Measurements from ENCODE around the gene KEAP1. TPM values are rescaled to one million over a fixed set of nuclear protein-coding genes. Genes with fewer than 3 reads are reported as not detected.

Gene KEAP1
- total RNA-seq, 4 donors from 2014 or later, result 95.4 to 99.9 (median 97.8) TPM

DNA sequence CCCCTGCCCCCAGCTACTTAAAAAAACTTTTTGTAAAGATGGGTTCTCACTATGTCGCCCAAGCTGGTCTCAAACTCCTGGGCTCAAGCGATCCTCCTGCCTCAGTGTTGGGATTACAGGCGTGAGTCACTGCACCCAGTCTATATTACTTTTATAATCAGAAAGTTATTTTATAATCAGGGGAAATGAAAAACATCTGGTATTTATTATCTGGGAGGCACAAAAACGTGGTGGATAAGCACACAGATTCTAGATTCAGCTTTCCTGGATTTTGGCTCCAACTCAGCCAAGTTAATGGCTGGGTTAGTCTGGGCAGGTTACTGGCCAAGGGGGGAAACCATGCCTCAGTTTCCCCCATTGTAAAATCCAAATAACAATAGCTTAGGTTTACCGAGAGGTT is 24.7 kb downstream of the KEAP1 start:
- no peak for TF ChIP-seq POLR2A (IDR thresholded peaks at IDR 0.05)
- TF ChIP-seq, protein P1, sequence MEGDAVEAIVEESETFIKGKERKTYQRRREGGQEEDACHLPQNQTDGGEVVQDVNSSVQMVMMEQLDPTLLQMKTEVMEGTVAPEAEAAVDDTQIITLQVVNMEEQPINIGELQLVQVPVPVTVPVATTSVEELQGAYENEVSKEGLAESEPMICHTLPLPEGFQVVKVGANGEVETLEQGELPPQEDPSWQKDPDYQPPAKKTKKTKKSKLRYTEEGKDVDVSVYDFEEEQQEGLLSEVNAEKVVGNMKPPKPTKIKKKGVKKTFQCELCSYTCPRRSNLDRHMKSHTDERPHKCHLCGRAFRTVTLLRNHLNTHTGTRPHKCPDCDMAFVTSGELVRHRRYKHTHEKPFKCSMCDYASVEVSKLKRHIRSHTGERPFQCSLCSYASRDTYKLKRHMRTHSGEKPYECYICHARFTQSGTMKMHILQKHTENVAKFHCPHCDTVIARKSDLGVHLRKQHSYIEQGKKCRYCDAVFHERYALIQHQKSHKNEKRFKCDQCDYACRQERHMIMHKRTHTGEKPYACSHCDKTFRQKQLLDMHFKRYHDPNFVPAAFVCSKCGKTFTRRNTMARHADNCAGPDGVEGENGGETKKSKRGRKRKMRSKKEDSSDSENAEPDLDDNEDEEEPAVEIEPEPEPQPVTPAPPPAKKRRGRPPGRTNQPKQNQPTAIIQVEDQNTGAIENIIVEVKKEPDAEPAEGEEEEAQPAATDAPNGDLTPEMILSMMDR (IDR thresholded peaks at IDR 0.05), result no peak
- Histone ChIP-seq H3K36me3 (no peaks in the 10 kb centered on the region), H3K27ac (no peak overlapping the region), H3K4me1 (peaks cover 0 to 9% of the 10 kb centered on the region in 2 donors), H3K27me3 (no peaks in the 10 kb centered on the region), H3K4me3 (replicated peaks in 1 of 3) (peak overlapping the region in 1 of 3 donors; percentile 28), H3K9me3 (no peaks in the 10 kb centered on the region)
- WGBS, 2 donors, result 36 to 37% methylated on average over 5 of the region's 5 CpGs
- intact Hi-C loops (cut with DNase I), result loop anchor here (10.0 kb wide), 1 partner anchor 74 kb away; the partner anchor contains the start of gene CDC37
- no peak for DNase-seq

DNA sequence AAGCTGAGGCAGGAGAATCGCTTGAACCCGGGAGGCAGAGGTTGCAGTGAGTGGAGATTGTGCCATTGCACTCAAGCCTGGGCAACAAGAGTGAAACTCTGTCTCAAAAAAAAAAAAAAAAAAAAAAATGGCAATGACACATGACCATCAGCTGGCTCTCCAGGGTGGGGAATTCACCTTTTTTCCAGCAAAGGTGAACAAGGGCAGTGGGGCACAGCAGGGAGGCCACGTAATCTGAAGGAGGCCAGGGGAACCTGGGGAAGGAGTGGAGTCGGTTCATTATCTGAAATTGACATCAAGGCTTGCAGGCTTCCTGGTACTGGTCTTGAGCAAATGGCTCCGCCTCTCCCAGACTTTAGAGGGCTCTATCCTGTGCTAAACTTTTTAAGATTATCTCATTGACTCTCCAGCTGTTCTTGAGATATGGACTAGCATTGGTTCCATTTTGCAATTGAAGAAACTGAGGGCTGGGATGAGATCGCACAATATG is 28.1 kb downstream of the KEAP1 start:
- Histone ChIP-seq H3K27me3 (no peaks in the 10 kb centered on the region), H3K4me3 (replicated peaks in 1 of 3) (no peak overlapping the region), H3K4me1 (peaks cover 0 to 9% of the 10 kb centered on the region in 2 donors), H3K27ac (no peak overlapping the region), H3K36me3 (no peaks in the 10 kb centered on the region), H3K9me3 (no peaks in the 10 kb centered on the region)
- TF ChIP-seq, protein P1 (IDR thresholded peaks at IDR 0.05), result no peak
- no peak for TF ChIP-seq POLR2A (IDR thresholded peaks at IDR 0.05)
- no peak for DNase-seq
- WGBS, 2 donors, result 55 to 68% methylated on average over 6 of the region's 6 CpGs
- intact Hi-C loops (cut with DNase I), result loop anchor here (10.0 kb wide), 1 partner anchor 70 kb away; the partner anchor contains the start of gene CDC37

DNA sequence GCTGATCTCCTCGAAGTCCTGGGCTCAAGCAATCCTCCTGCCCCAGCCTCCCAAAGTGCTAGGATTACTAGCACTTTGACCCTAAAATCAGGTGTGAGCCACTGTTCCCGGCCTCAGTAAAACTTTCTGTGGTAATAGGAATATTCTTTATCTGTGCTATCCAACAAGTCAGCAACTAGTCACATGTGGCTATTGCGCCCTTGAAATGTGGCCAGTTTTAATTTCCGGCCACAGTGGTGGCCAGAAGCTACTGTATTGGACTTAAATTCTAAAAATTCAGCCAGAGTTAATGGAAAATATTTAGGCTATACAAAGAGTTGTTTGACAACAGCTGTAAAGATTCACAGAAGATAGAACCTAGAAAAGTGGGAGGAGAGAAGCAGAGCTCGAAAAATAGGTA is 30.0 kb downstream of the KEAP1 start:
- Histone ChIP-seq H3K4me1 (no peaks in the 10 kb centered on the region), H3K9me3 (no peaks in the 10 kb centered on the region), H3K27ac (no peak overlapping the region), H3K4me3 (replicated peaks in 1 of 3) (no peak overlapping the region), H3K36me3 (no peaks in the 10 kb centered on the region), H3K27me3 (no peaks in the 10 kb centered on the region)
- 75 to 81% methylated on average over 5 of the region's 5 CpGs for WGBS, 2 donors
- no peak for DNase-seq
- TF ChIP-seq POLR2A (IDR thresholded peaks at IDR 0.05), result no peak
- TF ChIP-seq, protein P1 (IDR thresholded peaks at IDR 0.05), result no peak
- intact Hi-C loops (cut with DNase I), result loop anchor here (10.0 kb wide), 1 partner anchor 68 kb away; the partner anchor contains the start of gene CDC37

DNA sequence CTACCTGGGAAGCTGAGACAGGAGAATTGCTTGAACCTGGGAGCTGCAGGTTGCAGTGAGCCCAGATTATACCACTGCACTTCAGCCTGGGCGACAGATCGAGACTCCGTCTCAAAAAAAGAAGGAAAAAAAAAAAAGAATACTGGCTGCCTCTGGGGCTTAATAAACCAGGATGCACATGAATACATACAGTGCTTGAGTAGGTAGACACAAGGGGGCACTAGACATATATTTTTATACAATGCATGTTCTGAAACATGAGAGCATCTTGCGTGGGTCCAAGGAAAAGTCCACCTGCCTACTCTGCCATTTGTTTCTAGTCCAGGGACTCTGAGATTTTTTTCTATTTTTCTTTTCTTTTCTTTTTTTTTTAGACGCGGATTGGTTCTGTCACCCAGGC is 31.2 kb downstream of the KEAP1 start:
- Histone ChIP-seq H3K36me3 (peaks cover 4 to 5% of the 10 kb centered on the region in 2 donors), H3K4me3 (replicated peaks in 1 of 3) (no peak overlapping the region), H3K27ac (no peak overlapping the region), H3K27me3 (no peaks in the 10 kb centered on the region), H3K4me1 (no peaks in the 10 kb centered on the region), H3K9me3 (no peaks in the 10 kb centered on the region)
- intact Hi-C loops (cut with DNase I), result loop anchor here (10.0 kb wide), 1 partner anchor 67 kb away; the partner anchor contains the start of gene CDC37
- no peak for DNase-seq
- TF ChIP-seq, protein P1 (IDR thresholded peaks at IDR 0.05), result peak in 1 of 6 experiments; percentile 15
- TF ChIP-seq POLR2A (IDR thresholded peaks at IDR 0.05), result no peak
- WGBS, 2 donors, result 47 to 59% methylated on average over 6 of the region's 6 CpGs

DNA sequence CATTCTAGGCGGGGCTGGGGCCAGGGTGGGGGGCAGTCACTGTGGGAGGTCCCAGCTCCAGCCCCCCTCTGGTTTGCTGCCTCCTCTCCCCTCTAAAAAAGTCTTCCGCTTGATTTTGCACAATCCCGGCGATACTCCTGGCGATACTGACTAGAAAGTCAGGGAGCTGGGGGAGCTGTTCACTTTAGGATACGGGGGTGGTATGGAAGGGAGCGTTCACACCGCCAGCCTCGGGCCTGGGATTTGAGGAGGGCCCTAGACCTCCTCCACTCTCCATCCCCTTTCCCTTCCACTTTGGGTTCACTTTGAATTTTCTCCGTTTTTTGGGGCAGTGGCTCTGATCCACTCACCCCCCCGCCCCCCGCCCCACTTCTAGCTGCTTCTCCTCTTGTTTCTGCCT is 35.0 kb downstream of the KEAP1 start:
- H3K27me3 ChIP-seq, result no peaks in the 10 kb centered on the region
- no peak for DNase-seq
- peaks cover 4 to 17% of the 10 kb centered on the region in 2 donors for H3K36me3 ChIP-seq
- H3K4me3 ChIP-seq (replicated peaks in 1 of 3), result no peak overlapping the region
- WGBS, 2 donors, result 88 to 90% methylated on average over 12 of the region's 12 CpGs
- TF ChIP-seq POLR2A (IDR thresholded peaks at IDR 0.05), result no peak
- TF ChIP-seq, protein P1 (IDR thresholded peaks at IDR 0.05), result no peak
- H3K9me3 ChIP-seq, result no peaks in the 10 kb centered on the region
- intact Hi-C loops (cut with DNase I), result no loop called here
- H3K4me1 ChIP-seq, result no peaks in the 10 kb centered on the region
- no peak overlapping the region for H3K27ac ChIP-seq

All from thyroid gland (tissue), 4 donors.